Natural killer cell (primary cell): ENCODE results near the gene DOCK4. TPM values are rescaled to one million over a fixed set of nuclear protein-coding genes. Genes with fewer than 3 reads are reported as not detected.
A peak's percentile ranks its signal among the peaks of the same experiment; 100 is the strongest.

Source experiments
- ATAC-seq, 3 donors: fragments of 150-1000 bp in 2 of 3; fragments of 200-7000 bp in 1 of 3; cut with Tn5 transposase; 1 replicate in 1 of 3; 2 replicates in 2 of 3; pipeline ENCODE4 v1.10.0; 2021; ENCODE audit warnings: mild to moderate bottlenecking in 2 of 3, moderate library complexity in 2 of 3
- DNase-seq, 2 donors: peaks; one replicate each; pipeline versions ENCODE4 v3.0.0 to v3.0.0-alpha.2; 2013 to 2021; ENCODE audit warnings: mixed read lengths in 1 of 2
- H3K27ac ChIP-seq: one replicate; pipeline ENCODE4 v1.5.1; 2013; ENCODE audit warnings: mild to moderate bottlenecking, low read length
- H3K27me3 ChIP-seq: one replicate; pipeline ENCODE4 v1.6.1; 2013; ENCODE audit warnings: low read length; ENCODE audit not compliant: control insufficient read depth, insufficient read depth
- H3K36me3 ChIP-seq: one replicate; pipeline ENCODE4 v1.6.1; 2013; ENCODE audit warnings: low read length; ENCODE audit not compliant: control insufficient read depth, insufficient read depth
- H3K4me1 ChIP-seq: one replicate; pipeline ENCODE4 v1.6.1; 2013; ENCODE audit warnings: low read length; ENCODE audit not compliant: control insufficient read depth, insufficient read depth
- H3K4me3 ChIP-seq: one replicate; pipeline ENCODE4 v1.5.1; 2013; ENCODE audit warnings: low read length
- H3K9me3 ChIP-seq: one replicate; pipeline ENCODE4 v1.6.1; 2013; ENCODE audit warnings: low read length; ENCODE audit not compliant: control insufficient read depth, insufficient read depth
- H3K27ac Mint-ChIP-seq, 2 donors: one replicate each; pipeline ENCODE4 v1.8.0; 2022; ENCODE audit warnings: mild to moderate bottlenecking in 2 of 2, mixed read lengths in 2 of 2, moderate library complexity in 1 of 2
- H3K27me3 Mint-ChIP-seq, 2 donors: one replicate each; pipeline ENCODE4 v1.8.0; 2022; ENCODE audit warnings: low read depth in 2 of 2, mixed read lengths in 2 of 2
- H3K36me3 Mint-ChIP-seq: one replicate; pipeline ENCODE4 v1.8.0; 2022; ENCODE audit warnings: mixed read lengths
- H3K4me1 Mint-ChIP-seq, 2 donors: one replicate each; pipeline ENCODE4 v1.8.0; 2022; ENCODE audit warnings: mixed read lengths in 2 of 2
- H3K4me3 Mint-ChIP-seq: one replicate; pipeline ENCODE4 v1.8.0; 2022; ENCODE audit warnings: mild to moderate bottlenecking, moderate library complexity, mixed read lengths
- H3K9me3 Mint-ChIP-seq, 2 donors: one replicate each; pipeline ENCODE4 v1.8.0; 2022; ENCODE audit warnings: mixed read lengths in 2 of 2
- WGBS: methylation state at CpG from one replicate; pipeline ENCODE4 v1.1.7; 2013; ENCODE audit warnings: missing lambda C conversion rate; ENCODE audit not compliant: insufficient coverage; 5-methylcytosine and 5-hydroxymethylcytosine counted together
- intact Hi-C: fragments of 100-400 bp; cut with micrococcal nuclease; formaldehyde crosslinking; loops from one replicate; pipeline ENCODE4 v1.14.2; 2022
- total RNA-seq, 4 donors: library from RNA; stranded (reverse); fragments of 120-200 nt in 1 of 4; gene quantifications; one replicate each; pipeline versions ENCODE4 v1.2.3 to v1.2.4, GENCODE V29; 2013 to 2022
- TF ChIP-seq, protein P1 (sequence below): fragments of 200-600 bp; IDR thresholded peaks from one replicate; pipeline ENCODE4 v1.8.0; 2022; ENCODE audit warnings: antibody characterized with exemption

The DOCK4 gene
- total RNA-seq, 3 donors from 2014 or later (not counting 1 experiment from before 2014, with no cell fraction given): 0.61 to 2.4 (median 0.89) TPM

DNA sequence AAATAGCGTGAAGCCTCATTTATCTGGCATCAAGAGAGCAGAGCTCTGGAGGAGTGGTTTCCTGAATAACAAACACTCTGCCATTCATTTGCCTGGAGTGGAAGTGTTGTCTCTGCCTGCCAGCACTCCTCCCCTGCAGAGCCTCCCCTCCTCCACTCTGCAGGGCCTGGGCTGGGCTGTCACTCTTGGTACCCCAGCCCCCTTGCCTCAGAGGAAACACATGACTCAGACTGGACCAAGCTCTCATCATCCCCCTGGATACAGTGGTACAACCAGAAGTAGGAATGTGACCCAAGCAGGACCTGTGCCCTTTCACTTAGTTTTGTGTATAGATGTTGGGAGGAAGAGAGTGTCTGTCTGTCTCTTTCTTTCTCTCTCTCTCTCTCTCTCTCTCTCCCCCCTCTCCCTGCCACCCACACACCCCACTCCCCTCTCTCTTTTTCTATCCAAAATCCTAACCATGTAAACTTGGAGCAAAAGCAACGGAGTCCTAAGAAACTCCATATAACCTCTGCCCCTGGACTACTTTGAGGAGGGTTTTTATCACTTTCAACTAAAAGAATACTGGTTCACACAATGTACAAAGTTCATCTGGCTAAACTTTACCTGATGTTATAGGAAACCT is 43.9 kb downstream of the DOCK4 start:
- TF ChIP-seq, protein P1, sequence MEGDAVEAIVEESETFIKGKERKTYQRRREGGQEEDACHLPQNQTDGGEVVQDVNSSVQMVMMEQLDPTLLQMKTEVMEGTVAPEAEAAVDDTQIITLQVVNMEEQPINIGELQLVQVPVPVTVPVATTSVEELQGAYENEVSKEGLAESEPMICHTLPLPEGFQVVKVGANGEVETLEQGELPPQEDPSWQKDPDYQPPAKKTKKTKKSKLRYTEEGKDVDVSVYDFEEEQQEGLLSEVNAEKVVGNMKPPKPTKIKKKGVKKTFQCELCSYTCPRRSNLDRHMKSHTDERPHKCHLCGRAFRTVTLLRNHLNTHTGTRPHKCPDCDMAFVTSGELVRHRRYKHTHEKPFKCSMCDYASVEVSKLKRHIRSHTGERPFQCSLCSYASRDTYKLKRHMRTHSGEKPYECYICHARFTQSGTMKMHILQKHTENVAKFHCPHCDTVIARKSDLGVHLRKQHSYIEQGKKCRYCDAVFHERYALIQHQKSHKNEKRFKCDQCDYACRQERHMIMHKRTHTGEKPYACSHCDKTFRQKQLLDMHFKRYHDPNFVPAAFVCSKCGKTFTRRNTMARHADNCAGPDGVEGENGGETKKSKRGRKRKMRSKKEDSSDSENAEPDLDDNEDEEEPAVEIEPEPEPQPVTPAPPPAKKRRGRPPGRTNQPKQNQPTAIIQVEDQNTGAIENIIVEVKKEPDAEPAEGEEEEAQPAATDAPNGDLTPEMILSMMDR: no peak
- Histone ChIP-seq H3K4me3 (no peak overlapping the region), H3K4me1 (no peaks in the 10 kb centered on the region), H3K36me3 (no peaks in the 10 kb centered on the region), H3K27ac (no peak overlapping the region), H3K9me3 (no peaks in the 10 kb centered on the region), H3K27me3 (no peaks in the 10 kb centered on the region)
- ATAC-seq: peak in 1 of 3 donors; percentile 32
- 46% methylated on average over 2 of the region's 2 CpGs for WGBS
- Mint-ChIP-seq H3K27me3 (peaks cover 0 to 7% of the 10 kb centered on the region in 2 donors), H3K9me3 (no peaks in the 10 kb centered on the region), H3K4me1 (no peaks in the 10 kb centered on the region), H3K36me3 (no peaks in the 10 kb centered on the region), H3K27ac (no peak overlapping the region), H3K4me3 (no peak overlapping the region)
- DNase-seq: no peak
- intact Hi-C loops: no loop called here

DNA sequence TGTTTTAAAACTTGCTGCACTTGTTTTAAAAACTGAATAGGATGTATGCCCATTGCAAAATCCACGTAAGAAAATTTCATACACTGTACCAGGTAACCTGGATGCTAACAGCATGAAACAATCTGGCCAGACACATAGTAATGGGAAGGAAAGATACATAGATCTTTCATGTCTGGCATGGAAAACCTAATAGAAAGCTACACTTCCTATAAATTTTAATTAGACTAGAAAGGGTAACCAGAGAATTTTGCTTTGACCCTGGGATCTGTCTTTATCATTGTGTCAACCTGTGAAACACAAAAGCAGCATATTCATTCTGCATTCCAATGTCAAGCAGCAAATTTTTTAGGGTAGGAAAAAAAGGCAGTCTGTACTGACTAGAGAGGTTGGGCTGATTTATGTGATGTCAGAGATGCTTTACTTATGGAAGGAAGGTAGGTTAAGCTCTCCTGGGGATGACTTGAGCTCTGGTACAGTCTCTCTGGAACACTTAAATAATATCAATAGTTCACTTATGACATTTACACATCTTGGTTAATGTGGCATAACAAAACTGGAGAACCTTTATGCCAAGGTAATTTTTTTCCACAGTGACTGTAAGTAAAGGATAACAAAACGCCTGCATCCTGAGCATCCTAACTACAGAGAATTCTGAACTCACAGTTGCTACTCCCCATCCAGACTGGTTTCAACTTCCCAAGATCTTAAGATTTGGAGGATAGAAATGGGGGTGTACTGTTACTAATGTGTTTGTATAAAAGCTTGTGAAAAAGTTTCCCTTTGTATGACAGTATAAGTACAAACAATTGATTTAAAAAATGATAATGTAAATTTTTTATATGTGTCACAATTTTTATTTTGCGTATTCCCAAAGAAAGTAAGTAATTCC is 44.7 kb downstream of the DOCK4 start:
- Mint-ChIP-seq H3K27me3 (peaks cover 0 to 7% of the 10 kb centered on the region in 2 donors), H3K27ac (no peak overlapping the region), H3K4me3 (no peak overlapping the region), H3K4me1 (no peaks in the 10 kb centered on the region), H3K36me3 (no peaks in the 10 kb centered on the region), H3K9me3 (no peaks in the 10 kb centered on the region)
- Histone ChIP-seq H3K27me3 (no peaks in the 10 kb centered on the region), H3K4me1 (no peaks in the 10 kb centered on the region), H3K27ac (no peak overlapping the region), H3K4me3 (no peak overlapping the region), H3K9me3 (no peaks in the 10 kb centered on the region), H3K36me3 (no peaks in the 10 kb centered on the region)
- no peak for DNase-seq
- intact Hi-C loops: no loop called here
- WGBS: 87% methylated on average over 3 of the region's 3 CpGs
- TF ChIP-seq, protein P1: no peak
- ATAC-seq: no peak

DNA sequence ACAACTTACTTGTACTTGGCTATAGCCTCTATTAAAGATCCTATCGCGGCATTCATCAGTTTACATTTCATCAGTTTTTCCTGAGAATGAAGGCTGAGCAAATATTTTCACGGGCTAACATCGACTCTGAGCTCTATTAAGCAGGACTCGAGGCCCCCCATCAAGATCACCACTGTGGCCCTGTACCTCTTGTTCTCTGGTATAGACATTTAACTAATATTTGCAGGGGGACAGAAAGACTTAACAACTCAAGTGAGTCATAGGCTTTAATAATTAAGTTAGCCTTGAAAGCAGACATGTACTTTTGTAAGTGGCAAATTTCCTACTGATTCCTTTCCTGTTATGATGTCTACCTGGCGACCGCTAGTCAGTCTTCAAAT is 45.4 kb downstream of the DOCK4 start:
- Histone ChIP-seq H3K27me3 (no peaks in the 10 kb centered on the region), H3K9me3 (no peaks in the 10 kb centered on the region), H3K27ac (no peak overlapping the region), H3K4me1 (no peaks in the 10 kb centered on the region), H3K4me3 (no peak overlapping the region), H3K36me3 (no peaks in the 10 kb centered on the region)
- TF ChIP-seq, protein P1: no peak
- 91% methylated on average over 7 of the region's 7 CpGs for WGBS
- H3K4me3 Mint-ChIP-seq: no peak overlapping the region
- H3K27ac Mint-ChIP-seq: no peak overlapping the region
- intact Hi-C loops: no loop called here
- no peaks in the 10 kb centered on the region for H3K36me3 Mint-ChIP-seq
- no peak for DNase-seq
- no peaks in the 10 kb centered on the region for H3K4me1 Mint-ChIP-seq
- peaks cover under 1 to 7% of the 10 kb centered on the region in 2 donors for H3K27me3 Mint-ChIP-seq
- no peaks in the 10 kb centered on the region for H3K9me3 Mint-ChIP-seq
- ATAC-seq: no peak
